Loucy (cell line): ENCODE measurements around the gene DXO.
"Not testable (repeated sequence)": the region's sequence is repeated elsewhere in the genome, so short reads cannot be mapped to it uniquely, and the experiment has no call there.

ENCODE experiments used
- H2AFZ ChIP-seq: fragments of 200-600 bp; sonication (generic); 2 replicates; pipeline ENCODE4 v1.6.0; 2016; ENCODE audit warnings: antibody characterized with exemption, mild to moderate bottlenecking, low read length, moderate library complexity
- H3F3A ChIP-seq: fragments of 200-600 bp; 2 replicates; pipeline ENCODE4 v1.6.0; 2016; ENCODE audit warnings: antibody characterized with exemption, low read depth, mild to moderate bottlenecking
- H3K27me3 ChIP-seq: fragments of 200-600 bp; sonication (generic); 2 replicates; pipeline ENCODE4 v1.6.1; 2014; ENCODE audit warnings: low read length, mild to moderate bottlenecking; ENCODE audit not compliant: insufficient read depth, poor library complexity, severe bottlenecking
- H3K36me3 ChIP-seq: fragments of 200-600 bp; sonication (generic); 2 replicates; pipeline ENCODE4 v1.6.1; 2016; ENCODE audit warnings: low read length; ENCODE audit not compliant: insufficient read depth
- H3K4me1 ChIP-seq: fragments of 200-600 bp; sonication (generic); 2 replicates; pipeline ENCODE4 v1.5.1; 2014; ENCODE audit warnings: low read length, mild to moderate bottlenecking; ENCODE audit not compliant: insufficient read depth, poor library complexity, severe bottlenecking
- H3K4me2 ChIP-seq: fragments of 200-600 bp; sonication (generic); 2 replicates; pipeline ENCODE4 v1.6.0; 2014; ENCODE audit warnings: antibody characterized with exemption, low read length, low read depth, mild to moderate bottlenecking; ENCODE audit not compliant: poor library complexity, severe bottlenecking
- H3K4me3 ChIP-seq: fragments of 200-600 bp; sonication (generic); 2 replicates; pipeline ENCODE4 v1.5.1; 2014; ENCODE audit warnings: low read length, mild to moderate bottlenecking, mixed read lengths; ENCODE audit not compliant: poor library complexity, severe bottlenecking
- H3K79me2 ChIP-seq: fragments of 200-600 bp; sonication (generic); 2 replicates; pipeline ENCODE4 v1.6.1; 2014; ENCODE audit warnings: low read length; ENCODE audit not compliant: insufficient read depth
- H3K9ac ChIP-seq: fragments of 200-600 bp; sonication (generic); 2 replicates; pipeline ENCODE4 v1.6.0; 2014; ENCODE audit warnings: mild to moderate bottlenecking, low read depth, low read length, moderate library complexity; ENCODE audit not compliant: poor library complexity, severe bottlenecking
- H3K9me2 ChIP-seq: fragments of 200-600 bp; sonication (generic); replicated peaks from 2 replicates; pipeline ENCODE4 v1.6.1; 2016; ENCODE audit warnings: low read depth, low read length, mixed read lengths
- H3K9me3 ChIP-seq: fragments of 200-600 bp; sonication (generic); 2 replicates; pipeline ENCODE4 v1.6.1; 2014; ENCODE audit warnings: mild to moderate bottlenecking, antibody characterized with exemption, low read length, low read depth; ENCODE audit not compliant: insufficient read depth
- H4K20me1 ChIP-seq: fragments of 200-600 bp; sonication (generic); 2 replicates; pipeline ENCODE4 v1.6.0; 2014; ENCODE audit warnings: antibody characterized with exemption, low read length, mild to moderate bottlenecking; ENCODE audit not compliant: insufficient read depth, poor library complexity, severe bottlenecking
- EZH2phosphoT487 ChIP-seq: fragments of 200-600 bp; IDR thresholded peaks from 2 replicates; pipeline ENCODE4 v1.6.1; 2018; ENCODE audit warnings: antibody characterized with exemption, mild to moderate bottlenecking, moderate library complexity, borderline replicate concordance
- TF ChIP-seq, protein P1 (sequence below): fragments of 200-600 bp; sonication (generic); conservative IDR thresholded peaks from 2 replicates; pipeline ENCODE4 v1.5.1; 2014; ENCODE audit warnings: mild to moderate bottlenecking, antibody characterized with exemption, low read length

DXO gene

DNA sequence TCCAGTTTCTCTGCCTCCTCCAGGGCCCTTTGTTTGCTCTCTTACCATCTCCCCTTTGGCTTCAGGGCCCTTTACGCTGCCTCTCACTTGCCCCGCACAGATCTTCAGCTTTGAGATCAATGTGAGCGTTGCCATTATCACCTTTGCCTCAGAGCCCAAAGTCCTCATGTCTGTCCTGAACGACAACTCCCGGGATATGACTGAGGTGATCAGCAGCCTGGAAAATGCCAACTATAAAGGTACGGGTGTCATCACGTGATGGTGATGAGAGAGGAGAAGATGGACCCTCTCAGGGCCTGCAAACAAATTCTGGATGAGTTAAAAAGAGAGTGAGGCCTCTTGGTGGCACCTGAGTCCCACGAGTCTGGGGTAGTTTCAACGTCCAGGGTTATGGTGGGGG, 36.1 kb downstream of the DXO start:
- no peak for TF ChIP-seq EZH2phosphoT487
- TF ChIP-seq, protein P1, sequence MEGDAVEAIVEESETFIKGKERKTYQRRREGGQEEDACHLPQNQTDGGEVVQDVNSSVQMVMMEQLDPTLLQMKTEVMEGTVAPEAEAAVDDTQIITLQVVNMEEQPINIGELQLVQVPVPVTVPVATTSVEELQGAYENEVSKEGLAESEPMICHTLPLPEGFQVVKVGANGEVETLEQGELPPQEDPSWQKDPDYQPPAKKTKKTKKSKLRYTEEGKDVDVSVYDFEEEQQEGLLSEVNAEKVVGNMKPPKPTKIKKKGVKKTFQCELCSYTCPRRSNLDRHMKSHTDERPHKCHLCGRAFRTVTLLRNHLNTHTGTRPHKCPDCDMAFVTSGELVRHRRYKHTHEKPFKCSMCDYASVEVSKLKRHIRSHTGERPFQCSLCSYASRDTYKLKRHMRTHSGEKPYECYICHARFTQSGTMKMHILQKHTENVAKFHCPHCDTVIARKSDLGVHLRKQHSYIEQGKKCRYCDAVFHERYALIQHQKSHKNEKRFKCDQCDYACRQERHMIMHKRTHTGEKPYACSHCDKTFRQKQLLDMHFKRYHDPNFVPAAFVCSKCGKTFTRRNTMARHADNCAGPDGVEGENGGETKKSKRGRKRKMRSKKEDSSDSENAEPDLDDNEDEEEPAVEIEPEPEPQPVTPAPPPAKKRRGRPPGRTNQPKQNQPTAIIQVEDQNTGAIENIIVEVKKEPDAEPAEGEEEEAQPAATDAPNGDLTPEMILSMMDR, result no peak
- peaks cover 11% of the 10 kb centered on the region for H3K4me1 ChIP-seq
- H3K36me3 ChIP-seq, result no peaks in the 10 kb centered on the region

DNA sequence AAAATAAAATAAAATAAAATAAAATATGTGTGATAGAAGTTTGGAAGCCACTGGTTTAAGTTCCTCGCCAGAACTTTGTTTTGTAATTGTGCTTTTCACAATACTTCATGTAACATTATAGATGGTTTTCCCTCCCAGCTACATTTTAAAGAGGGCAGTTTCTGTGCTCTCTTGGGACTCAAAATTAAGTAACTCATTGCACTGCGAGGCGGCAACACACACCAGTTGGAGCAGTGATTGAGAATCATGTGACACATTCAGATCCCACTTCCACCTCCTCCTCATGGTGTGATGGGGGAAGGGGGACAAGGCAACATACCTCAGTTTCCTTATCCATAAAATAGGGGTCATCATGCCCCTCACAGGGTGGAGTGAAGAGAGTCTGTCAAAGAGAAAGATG, 36.9 kb downstream of the DXO start:
- Histone ChIP-seq H3K9ac (no peak overlapping the region), H3K9me3 (no peaks in the 10 kb centered on the region), H3K27me3 (no peaks in the 10 kb centered on the region), H3K36me3 (no peaks in the 10 kb centered on the region), H3K79me2 (no peaks in the 10 kb centered on the region), H2AFZ (no peak overlapping the region), H3K4me2 (no peak overlapping the region), H3K4me1 (peaks cover 3% of the 10 kb centered on the region), H3F3A (no peaks in the 10 kb centered on the region), H3K4me3 (no peak overlapping the region), H3K9me2 (no peaks in the 10 kb centered on the region), H4K20me1 (no peaks in the 10 kb centered on the region)
- TF ChIP-seq EZH2phosphoT487, result no peak
- TF ChIP-seq, protein P1, result no peak

More for the DNA sequence above, 36.1 kb downstream of the DXO start:
- Histone ChIP-seq H3K79me2 (no peaks in the 10 kb centered on the region), H3F3A (no peaks in the 10 kb centered on the region), H3K4me2 (no peak overlapping the region), H3K27me3 (no peaks in the 10 kb centered on the region), H3K9ac (no peak overlapping the region), H2AFZ (no peak overlapping the region), H3K9me3 (no peaks in the 10 kb centered on the region), H4K20me1 (no peaks in the 10 kb centered on the region), H3K4me3 (no peak overlapping the region), H3K9me2 (no peaks in the 10 kb centered on the region)

DNA sequence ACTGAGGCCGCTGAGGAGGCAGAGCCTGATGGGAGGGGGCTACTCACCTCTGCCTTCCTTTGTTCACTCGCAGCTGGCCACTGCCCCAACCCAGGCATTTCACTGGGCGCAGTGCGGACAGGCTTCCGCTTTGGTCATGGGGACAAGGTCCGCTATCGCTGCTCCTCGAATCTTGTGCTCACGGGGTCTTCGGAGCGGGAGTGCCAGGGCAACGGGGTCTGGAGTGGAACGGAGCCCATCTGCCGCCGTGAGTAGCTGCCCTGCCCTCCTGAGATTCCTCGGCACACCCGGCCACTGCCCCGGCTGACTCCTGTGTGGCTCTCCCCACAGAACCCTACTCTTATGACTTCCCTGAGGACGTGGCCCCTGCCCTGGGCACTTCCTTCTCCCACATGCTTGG, 38.4 kb downstream of the DXO start:
- Histone ChIP-seq H3K9ac (no peak overlapping the region), H3K36me3 (no peaks in the 10 kb centered on the region), H3K9me2 (no peaks in the 10 kb centered on the region), H3F3A (no peaks in the 10 kb centered on the region), H4K20me1 (no peaks in the 10 kb centered on the region), H3K4me3 (no peak overlapping the region), H3K27me3 (no peaks in the 10 kb centered on the region), H3K4me1 (no peaks in the 10 kb centered on the region), H3K9me3 (no peaks in the 10 kb centered on the region), H3K79me2 (no peaks in the 10 kb centered on the region), H3K4me2 (no peak overlapping the region), H2AFZ (no peak overlapping the region)
- no peak for TF ChIP-seq EZH2phosphoT487
- TF ChIP-seq, protein P1, result no peak

DNA sequence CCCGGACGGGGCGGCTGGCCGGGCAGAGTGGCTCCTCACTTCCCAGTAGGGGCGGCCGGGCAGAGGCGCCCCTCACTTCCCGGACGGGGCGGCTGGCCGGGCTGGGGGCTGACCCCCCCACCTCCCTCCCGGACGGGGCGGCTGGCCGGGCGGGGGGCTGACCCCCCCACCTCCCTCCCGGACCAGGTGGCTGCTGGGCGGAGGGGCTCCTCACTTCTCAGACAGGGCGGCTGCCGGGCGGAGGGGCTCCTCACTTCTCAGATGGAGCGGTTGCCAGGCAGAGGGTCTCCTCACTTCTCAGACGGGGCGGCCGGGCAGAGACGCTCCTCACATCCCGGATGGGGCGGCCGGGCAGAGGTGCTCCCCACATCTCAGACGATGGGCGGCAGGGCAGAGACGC, 39.8 kb downstream of the DXO start:
- not testable (repeated sequence) for H3K36me3 ChIP-seq, H3K79me2 ChIP-seq, H3K4me1 ChIP-seq, H3F3A ChIP-seq, H3K4me2 ChIP-seq, H3K9me3 ChIP-seq, H2AFZ ChIP-seq, H3K9me2 ChIP-seq, H3K4me3 ChIP-seq, H4K20me1 ChIP-seq, H3K9ac ChIP-seq, H3K27me3 ChIP-seq
